GM18907 (cell line): ENCODE measurements around the gene ADARB2.
"Not testable (repeated sequence)": the region's sequence is repeated elsewhere in the genome, so short reads cannot be mapped to it uniquely, and the experiment has no call there.

Experiments used
- ATAC-seq: cut with Tn5 transposase; IDR thresholded peaks from one replicate; pipeline ENCODE4 v1.9.1; 2021; ENCODE audit warnings: mild to moderate bottlenecking, moderate library complexity; ENCODE audit not compliant: unreplicated experiment

ADARB2 gene

GRCh38 chr10:1617376-1618317 lies 119.7 kb downstream of the ADARB2 start:
- not testable (repeated sequence) for ATAC-seq

DNA sequence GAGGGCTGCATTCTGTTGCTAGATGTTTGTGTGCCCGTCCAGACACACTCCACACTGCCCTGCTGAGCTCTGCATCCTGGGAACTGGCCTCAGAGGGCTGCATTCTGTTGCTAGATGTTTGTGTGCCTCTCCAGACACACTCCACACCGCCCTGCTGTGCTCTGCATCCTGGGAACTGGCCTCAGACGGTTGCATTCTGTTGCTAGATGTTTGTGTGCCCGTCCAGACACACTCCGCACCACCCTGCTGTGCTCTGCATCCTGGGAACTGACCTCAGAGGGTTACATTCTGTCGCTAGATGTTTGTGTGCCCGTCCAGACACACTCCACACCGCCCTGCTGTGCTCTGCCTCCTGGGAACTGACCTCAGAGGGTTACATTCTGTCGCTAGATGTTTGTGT lies 120.6 kb downstream of the ADARB2 start:
- not testable (repeated sequence) for ATAC-seq

DNA sequence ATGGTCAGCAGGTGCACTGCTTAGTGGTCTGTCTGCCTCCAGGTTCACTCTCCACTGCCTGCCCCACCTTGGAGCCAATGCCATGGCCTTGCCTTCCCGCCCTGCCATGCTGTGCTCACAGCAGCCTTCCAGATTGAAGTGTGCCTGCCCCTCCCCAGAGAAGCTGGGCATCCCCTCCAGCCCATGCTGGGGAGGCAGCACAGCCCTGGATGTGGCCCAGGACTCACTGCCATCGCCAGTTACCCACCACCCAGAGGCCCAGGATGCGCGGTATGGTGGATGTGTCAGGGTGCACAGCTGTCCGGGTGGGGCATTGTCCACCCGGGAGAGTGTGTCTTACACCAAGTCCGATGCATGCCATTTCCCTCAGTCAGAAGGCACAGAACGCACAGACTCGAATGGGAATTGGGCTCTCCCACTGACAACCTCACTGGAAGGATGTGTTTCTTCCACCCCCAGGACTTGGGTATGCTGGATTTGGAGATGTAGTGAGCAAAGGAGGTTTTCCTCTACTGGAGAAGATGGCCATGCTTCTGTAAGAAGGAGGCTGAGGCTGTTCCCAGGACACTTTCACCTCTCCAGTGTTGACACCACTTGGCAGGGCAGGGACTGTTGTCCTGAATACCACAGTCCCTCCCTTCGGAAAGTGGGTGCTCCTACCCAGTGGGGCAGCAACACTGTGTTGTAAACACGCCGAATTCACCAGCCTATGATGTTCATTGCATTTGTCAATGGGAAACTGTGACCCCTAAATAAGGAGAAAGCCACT lies 122.0 kb downstream of the ADARB2 start:
- no peak for ATAC-seq

GRCh38 chr10:1613511-1613910 lies 123.8 kb downstream of the ADARB2 start:
- ATAC-seq, result no peak

DNA sequence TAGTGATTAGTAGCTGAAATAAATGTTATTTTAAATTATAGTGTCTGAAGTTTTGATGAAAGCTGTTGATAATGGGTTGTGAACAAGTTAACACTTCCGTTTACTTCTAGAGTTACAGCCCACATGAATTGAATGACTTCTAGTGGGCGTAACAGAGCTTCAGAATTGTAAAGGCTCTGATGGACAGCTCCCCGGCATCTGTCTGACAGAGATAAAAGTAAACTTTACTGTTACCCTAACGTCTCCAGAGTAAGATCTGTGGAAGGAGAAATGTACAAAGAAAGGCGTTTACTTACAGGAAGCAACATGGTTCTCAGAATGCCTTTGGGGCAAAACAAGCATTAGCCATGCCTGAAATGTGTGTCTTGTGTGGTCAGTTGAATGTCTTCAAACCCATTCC lies 124.4 kb downstream of the ADARB2 start:
- no peak for ATAC-seq

- no peak for ATAC-seq
Observed at GRCh38 chr10:1611936-1612550, 125.3 kb downstream of the ADARB2 start.

DNA sequence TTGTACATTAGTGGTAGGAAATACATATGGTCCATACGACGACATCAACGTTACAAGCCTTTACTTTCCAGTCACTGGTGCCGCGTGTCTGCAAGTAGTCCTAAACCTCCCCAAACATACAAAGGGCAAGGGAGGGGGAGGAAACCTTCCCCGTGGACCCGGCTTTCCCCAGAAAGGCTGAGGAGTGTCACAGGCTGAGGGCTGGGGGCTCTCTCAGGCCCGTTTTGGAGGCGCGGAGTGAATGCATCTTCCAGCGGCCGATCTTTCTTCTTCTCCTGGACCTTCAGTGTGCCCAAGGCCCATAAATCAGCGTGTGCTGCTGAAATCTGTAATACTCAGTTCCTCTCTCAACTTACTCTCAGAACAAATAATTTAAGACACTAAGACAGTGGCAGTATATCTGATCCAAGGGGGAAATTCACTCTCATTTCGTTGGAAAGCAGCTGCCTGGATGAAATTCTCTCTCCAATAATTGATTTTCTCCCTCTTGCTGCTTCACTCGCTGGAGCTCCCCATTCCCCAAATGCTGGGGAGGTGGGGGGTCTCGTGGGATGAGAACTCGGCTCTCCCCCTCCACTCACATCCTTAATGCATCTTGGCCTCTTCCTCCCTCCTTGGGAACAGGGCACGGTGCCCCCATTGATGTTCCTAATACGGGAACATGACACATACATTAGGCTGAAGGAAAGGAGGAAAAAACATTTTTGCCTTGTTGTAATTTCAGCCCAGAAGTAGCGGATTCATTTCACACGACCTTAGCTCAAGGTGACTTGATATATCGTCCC lies 126.1 kb downstream of the ADARB2 start:
- no peak for ATAC-seq

GRCh38 chr10:1609648-1609970 lies 127.7 kb downstream of the ADARB2 start:
- ATAC-seq, result no peak

DNA sequence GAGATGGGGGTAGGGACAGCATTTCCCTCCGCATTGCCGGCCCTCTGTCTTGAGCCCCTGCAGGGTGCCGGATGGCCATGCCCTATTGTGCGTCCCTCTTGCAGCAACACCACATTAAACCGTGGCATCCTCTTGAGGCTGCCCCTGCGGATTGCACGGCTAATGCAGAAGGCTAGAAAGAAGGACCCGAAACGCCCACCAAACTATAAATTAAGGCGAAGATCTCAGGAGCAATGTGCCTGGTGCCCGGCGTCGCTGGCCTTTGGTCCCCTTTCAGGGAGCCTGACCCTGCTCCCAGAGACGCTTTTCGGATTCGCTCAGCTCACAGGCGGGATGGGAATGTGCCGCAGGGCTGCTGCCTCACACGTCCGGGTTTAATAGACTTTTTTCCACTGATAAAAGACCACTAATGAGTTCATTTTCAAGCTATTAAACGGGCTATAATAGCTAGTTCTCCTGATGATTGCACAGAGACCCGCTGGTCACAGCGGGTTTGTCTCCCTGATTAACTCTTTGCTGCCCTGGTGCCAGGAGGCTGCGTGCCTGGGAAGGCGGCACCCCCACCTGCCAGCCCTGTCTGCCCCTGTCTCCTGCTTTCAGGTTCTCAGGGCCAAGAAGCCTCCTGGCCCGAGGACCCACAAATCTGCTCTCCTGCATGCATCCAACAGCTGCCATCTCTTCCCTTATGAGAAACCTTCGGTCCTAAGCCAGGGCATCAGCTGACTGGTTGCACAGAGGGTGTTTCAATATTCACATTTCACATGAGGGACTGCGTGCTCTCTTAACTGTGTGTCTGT lies 128.3 kb downstream of the ADARB2 start:
- ATAC-seq, result no peak

DNA sequence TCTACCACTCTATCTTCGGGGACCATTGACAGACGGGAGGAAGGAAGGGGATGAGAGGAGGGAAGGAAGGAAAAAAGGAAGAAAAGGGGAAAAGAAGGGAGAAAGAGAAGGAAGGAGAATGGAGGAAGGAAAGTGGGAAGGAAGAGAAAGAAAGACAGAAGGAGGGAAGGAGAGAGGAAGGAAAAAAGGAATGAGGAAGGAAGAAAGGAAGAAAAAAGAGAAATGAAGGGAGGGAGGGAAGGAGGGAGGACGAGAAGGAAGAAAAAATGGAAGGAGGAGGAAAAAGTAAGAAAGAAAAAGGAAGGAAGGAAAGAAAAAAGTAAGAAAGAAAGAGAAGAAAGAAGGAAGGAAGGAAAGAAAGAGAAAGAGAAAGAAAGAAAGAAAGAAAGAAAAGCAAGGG lies 128.9 kb downstream of the ADARB2 start:
- no peak for ATAC-seq

DNA sequence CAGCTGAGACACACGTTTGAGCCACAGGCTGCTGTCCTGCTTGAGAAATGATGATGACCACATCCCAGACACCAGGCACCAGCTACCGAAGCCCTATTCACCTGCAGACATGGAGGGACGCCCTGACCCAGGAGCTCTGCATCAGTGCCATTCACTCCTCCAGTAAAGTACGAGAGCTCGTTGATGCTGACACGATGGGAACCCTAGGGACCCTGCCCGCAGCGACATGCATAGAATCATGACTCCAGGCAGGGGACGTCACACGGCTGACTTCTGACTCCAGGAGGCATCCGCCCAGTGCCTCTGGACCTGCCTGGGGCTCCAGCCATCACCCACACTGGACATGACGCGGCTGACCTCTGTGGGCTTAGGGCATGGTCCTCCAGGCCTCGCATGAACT lies 129.9 kb downstream of the ADARB2 start:
- ATAC-seq, result no peak

- no peak for ATAC-seq
Observed at GRCh38 chr10:1605999-1606940, 131.1 kb downstream of the ADARB2 start.

DNA sequence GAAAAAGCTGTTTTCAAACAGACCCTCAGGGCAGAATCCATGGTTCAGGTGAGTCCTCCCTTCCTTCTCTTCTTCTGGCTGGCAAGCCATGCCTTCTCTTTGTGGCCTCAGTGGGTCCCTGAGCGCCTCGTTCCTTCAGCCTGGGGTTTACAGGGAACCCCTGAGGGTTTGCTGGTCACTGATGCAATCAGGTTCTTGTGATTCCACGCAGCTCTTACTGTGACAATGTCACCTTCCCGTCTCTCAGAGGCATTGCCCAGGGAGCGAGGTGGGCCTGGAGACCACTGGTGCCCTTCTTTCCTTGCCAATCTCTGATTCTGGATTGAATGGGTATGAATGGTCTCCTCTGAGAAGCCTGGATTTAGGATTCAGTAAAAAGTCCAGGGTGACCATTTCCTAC lies 132.2 kb downstream of the ADARB2 start:
- ATAC-seq, result no peak

GRCh38 chr10:1604246-1604645 lies 133.1 kb downstream of the ADARB2 start:
- no peak for ATAC-seq

GRCh38 chr10:1603181-1603580 lies 134.1 kb downstream of the ADARB2 start:
- no peak for ATAC-seq

DNA sequence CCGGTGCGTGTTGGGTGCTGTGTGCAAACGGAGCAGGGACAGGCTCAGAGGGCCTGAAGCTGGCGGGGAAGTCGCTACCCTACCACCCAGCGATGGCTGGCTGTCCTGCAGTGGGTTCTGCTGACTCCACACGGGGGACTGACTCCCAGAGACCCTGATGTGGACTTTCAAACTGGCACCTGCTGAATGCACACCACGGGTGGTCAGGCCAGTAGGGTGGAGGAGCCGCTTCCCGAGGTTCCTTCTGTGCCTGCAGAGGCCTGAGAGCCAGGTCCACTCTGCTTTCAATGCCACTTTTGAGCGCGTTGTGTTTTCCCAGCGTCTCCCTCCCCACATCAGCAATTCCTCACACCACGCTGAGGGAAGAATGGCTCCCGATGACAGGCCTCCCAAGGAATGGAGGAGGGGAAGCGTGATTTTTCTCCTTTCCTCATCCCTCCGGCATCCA lies 135.3 kb downstream of the ADARB2 start:
- no peak for ATAC-seq

- ATAC-seq, result no peak
Observed at GRCh38 chr10:1601406-1601805, 135.9 kb downstream of the ADARB2 start.

DNA sequence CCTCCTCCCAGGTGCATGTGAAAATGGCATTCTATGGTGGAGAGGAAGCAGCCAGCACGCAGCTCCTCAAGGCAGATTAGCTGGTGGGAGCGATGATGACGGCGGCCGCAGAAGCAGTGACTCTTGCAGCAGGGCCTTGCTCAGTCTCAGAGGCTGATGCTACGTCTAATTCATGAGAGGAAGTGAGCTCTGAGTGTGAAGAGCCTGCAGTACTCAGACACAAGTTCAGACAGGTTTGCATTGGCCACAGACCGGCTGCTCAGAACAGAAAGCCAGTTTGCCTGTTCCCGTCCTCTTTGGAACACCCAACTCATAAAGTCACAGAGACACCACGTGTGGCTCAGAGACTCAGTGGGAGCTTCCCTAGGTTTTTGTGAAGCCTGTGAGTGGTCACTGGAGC lies 136.5 kb downstream of the ADARB2 start:
- no peak for ATAC-seq
